ENCODE measurements around the gene GRK5.

Gene GRK5

DNA sequence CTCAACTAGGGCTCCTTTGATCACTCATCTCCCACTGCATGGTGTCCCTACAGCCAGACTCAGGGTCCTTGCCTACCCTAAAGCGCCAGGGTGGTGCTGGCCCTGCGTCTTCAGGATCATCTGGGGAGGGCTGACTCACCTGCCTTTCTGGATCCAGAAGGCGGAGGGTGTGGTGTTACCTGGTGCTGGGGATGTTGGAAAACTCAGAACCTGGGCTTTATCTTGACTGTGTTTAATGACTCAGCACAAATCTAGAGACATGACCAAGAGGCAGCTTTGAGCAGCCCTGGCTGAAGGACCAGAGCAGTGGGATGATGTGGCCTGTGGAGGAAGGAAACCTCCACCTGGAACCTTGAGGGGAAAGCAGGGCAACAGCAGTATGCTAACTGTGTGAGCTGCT, 96.5 kb downstream of the GRK5 start:
- no peak for DNase-seq

DNA sequence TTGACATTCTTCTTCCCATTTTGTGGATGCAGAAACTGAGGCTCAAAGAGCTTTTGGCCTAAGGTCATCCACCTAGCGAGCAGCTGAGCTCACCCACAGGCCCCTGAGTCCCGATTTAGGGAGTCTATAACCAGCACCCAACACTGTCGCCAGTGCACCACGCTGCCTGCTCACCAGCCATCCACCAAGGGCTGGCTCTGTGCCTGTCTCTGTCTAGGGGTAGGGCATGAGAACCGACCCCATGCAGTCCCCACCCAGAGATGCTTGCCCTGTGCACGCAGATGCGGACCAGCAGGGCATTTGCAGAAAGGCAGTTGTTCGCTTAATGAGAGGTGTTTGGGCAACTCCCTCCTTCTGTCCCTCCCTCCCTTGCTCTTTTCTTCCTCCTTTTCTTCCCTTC, 97.2 kb downstream of the GRK5 start:
- no peak for DNase-seq

DNA sequence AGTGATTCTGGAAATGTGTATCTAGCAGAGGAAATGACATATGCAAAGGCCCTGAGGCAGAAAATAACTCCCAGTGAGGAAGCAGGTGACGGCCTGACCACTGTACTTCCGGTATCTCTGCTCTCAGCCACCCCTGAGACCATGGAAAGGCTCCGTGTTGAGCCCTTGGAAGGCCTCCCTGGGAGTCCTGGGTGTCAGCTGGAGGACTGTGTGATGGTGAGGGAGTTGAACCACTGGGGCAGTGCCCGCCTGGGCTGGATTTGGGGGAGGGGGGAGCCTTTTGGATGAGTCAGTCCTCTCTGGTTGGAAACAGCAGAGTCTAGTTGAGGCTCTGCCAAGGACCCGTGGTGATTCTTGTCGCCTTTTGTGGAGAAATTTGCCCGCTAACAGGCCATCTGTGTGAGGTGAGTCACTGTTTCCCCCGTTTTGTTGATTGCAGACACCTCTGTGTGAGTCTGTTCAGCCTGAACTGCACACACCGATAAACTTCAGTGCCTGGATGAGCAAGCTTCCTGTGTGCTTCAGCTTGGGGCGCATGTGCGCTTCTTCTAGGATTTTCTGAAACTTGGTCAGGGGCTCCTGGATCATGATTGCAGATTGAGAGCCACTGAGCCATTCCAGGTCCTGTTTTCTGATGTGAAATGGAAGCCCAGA, 98.6 kb downstream of the GRK5 start:
- DNase-seq = no peak

DNA sequence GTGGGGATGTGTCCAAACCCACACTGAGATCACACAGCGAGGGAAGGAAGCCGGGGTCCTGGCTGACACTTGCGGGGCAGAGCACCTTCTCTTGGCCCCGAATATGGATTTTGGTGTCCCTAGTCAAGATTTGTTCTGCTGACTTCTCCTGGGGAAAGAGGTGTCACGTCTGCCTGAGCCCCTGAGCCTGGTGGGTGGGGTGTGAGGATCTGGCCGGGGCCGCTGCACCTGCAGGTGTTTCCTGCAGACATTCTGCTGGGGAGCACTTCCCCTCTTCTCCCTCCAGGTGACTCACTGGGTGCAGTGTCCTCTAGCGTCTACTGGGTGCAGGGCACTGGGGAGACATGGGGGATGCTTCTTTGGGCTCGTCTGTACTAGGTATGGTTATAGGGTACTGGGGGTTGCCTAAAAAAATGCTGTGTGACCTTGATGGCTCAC, 99.2 kb downstream of the GRK5 start:
- DNase-seq = no peak

DNA sequence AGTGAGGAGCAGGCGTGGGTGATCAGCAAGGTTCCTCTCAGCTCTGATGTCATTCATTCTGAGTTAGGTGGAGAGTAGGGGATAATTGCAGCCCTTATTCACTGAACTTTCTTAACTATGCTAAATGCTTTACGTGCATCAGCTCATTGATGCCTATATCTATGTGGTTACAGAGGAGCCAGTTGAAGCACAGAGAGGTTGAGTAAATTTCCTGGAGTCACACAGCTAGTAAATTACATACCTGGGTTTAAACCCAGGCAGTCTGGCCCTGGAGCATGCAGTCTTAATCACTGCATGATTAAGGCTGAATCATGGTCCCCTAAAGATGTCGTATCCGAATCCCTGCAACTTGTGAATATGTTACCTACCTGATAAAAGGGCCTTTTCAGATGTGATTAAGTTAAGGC, 99.6 kb downstream of the GRK5 start:
- DNase-seq = no peak

DNA sequence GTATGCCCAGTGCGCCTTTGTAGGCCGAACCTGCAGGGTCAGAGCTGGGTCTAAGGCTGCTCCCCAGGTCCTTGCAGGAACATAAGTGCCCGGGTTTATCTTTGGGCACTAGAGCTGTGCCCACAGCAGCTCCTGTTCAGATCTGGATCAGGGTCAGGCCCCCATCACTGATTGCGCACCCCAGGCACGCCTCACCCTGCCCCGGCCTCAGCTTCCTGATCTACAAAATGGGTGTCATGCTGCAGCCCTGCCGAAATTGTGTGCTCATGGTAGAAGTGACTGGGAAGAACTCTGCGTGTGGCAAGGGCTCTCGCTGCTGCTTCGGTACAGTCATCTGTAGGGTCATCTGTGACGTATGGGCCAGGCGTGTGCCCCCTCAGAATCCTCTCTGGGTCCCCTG, 100.7 kb downstream of the GRK5 start:
- no peak for DNase-seq

DNA sequence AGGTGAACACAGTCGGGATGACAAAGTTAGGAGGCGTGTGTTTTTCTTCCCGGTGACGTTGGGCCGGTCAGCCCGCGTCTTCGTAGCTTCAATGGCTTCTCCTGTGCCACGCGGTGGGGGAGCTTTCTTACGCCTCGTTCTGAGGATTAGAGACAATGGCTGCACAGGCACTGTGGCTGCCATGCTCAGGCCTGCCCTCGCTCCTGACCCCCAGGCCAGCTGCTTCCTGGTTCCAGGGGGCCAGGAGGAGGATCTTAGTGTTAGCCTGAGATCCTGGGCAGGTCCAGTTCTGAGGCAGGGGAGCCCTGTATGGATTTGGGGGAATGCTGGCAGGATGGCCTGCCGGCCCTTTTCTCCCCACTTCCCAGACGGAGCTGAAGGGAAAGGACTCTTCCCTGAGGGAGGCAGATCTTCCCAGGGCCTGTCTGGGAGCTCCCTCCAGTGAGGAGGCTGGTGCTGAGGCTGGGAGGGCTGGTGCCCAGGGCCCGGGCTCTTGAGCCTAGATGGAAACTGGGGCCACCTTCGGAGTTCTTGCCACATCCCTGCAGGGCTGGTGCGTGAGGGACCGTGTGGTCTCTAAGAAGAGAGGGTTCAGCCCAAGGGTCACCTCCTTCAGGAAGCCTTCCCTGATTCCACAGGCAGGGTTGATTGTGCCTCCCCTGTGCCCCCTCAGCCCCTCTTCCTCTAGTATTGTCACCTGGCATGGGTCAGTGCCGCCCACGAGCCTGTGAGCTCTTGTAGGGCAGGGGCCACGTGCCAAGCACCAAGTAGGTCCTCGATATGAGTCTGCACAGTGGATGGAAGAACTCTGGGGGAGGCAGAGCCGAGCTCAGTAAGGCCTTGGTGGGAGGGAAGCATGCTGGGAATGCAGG, 101.4 kb downstream of the GRK5 start:
- DNase-seq = no peak

DNA sequence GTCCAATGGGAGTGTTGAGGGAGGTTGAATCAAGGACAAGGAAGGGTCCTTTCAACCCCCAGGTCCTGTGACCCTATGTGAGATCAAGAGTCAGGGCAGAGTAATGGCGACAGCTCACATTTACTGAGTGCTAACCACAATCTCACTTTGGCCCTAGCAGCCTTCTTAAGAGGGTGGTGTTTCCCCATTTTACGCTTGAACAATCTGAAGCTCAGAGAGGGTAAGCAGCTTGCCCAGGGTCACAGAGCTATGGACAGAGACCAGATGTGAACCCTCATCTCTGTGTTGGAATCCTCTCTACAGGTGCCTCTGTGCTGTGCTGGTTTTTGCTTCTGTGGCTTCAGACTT, 102.0 kb downstream of the GRK5 start:
- DNase-seq = no peak

DNA sequence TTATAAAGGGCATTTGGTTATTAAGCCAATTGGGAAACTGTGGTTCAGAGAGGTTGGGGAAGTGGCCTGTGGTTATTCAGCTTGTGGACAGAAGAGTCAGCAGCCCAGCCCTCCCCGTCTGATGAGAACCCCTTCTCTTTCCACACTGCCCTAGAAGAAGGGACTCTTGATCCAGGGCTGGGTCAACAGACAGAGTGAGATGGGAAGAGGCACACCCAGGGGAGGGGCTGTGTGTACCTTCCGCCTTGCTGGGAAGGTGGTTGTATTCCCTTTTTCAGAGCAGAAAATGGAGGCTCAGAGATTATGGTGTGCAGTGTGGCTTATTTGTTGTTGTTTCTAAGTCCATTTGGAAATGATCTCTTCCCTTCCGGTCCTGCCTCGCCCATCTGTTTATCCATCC, 103.4 kb downstream of the GRK5 start:
- no peak for DNase-seq

DNA sequence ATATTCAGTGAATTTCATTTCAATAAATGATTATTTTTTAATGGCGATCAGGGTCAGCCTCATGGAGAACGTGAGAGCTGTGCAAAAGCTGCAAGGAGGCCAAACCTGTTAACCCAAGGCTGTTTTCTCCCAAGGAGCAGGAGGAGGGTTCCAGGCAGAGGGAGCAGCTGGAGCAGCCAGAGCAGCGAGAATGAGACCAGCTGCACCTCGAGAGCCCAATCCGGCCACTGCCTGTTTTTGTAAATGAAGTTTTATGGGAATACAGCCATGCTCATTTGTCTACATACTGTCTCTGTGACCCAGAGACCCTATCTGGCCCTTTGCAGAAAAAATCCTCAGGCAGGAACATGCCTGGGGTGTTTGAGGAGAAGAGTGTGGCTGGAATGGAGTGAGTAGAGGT, 104.9 kb downstream of the GRK5 start:
- DNase-seq = no peak

DNA sequence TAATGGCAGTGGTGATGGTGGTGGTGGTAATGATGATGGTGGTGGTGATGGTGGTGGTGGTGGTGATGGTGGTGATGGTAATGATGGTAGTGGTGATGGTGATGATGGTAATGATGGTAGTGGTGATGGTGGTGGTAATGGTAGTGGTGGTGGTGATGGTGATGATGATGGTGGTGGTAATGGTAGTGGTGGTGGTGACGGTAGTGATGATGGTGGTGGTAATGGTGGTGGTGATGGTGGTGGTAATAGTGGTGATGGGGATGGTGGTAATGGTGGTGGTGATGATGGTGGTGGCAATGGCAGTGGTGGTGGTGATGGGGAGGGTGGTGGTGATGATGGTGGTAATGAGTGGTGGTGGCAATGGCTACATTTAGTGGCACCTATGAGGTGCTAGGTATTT, 105.7 kb downstream of the GRK5 start:
- no peak for DNase-seq

DNA sequence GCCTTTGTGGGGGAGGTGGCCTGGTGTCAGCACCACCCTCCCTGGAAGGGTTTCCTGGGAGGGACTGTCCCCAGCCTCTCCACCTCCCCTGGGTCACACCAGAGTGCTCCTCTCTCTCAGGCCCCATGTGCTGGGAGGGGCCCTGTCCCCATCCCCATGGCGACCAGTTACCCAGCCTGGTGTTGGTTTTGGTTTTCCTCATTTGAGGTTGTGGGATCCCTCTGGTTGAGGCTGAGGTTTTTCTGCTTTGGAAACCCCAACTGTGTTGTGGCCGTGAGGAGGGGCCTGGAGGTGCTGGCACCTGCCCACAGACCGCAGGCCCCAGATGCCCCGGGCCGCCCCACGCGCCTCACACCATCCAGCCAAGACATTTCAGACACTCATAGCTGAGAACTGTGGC, 106.3 kb downstream of the GRK5 start:
- DNase-seq = no peak

DNA sequence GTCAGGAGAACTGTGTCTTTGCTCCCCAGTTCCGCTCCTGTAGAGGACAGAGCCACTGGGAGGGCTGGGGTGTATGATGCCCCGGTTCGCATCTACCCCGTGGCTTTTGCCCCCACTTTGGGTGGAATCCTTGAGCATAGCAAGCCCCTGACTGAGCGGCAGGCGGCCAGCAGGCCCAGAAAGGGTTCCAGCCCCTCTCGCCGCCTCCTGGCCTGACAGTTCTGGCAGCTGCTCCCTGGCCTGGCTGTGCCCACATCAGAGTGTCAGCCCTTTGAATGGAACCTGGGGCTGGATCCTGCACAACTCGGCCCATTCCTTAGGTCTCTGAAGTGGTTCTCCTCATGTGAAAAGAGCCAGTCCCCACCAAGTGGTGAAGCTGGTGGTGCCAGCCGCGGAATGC, 106.7 kb downstream of the GRK5 start:
- no peak for DNase-seq

DNA sequence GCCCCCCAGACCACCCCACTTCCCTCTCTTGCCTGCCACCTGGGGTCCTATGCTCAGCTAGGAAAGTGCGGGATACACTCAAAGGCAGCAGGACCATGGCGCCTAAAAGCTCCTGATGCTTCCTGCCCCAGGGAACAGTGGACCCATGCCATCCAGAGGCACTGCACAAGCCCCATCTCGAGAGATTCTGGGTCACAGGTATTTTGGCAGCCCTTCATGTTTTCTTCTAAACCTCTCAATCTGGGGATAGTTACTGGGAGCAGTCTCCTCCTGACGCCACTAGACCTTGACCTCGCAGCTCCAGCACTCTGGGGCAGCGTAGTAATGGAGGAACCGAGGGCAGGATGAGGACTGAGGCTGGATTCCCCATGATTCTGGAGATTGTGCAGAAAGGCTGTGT, 107.1 kb downstream of the GRK5 start:
- DNase-seq = no peak

DNA sequence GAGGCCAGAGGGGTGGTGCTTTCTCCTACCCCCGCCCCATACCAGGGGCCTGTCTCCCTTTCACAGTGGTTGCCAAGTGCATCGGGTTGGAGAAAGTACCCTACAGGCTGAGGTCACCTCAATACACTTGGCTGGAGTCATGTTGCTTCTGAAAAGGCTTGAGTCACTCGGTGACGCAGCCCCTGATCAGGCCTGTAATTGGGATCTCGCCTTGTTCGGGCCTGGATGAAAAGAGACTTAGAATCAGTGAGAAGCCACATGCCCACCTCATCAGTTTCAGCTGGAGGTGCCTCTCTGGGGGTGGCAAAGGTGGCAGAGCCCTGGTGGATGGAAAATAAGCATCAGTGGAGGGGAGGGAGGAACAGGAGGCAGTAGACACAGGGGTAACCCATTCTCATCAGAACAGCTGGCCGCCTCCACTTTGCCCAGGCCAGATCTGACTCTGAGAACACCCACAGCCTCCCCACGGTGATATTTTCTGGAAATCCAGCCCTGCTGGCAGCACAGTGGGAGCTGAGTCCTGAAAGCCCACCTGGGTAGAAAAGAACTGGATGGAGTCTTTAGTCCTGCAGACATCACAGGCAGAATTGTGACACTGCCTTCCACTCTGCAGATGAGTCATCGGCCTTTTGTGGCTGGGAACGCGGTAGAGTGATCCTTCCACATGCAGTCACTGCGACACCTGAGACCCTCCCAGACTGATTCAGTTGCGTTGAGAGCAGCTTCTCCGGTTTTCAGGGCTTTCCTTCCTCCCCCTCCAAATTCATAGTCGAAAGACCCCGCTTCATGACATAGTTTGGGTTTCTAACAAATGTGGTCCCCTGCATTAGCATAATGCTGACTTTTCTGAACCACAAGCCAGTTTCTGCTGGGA, 108.0 kb downstream of the GRK5 start:
- DNase-seq = no peak

DNA sequence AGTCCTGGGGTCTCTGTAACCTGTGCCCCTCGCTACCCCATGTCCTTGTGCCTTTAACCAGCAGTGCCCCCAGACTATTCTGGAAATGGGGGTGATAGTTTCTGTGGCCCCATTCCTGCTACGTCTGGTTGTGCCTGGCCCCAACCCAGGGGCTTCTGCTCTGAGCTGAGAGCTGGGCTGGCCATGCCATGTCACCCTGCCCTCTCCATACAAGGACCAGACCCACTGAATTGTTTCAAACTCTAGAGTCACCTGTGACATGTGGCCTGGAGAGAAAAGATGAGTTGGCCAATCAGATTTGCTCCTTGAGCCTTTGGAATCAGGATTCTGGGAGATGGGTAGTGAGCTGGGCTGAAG, 108.6 kb downstream of the GRK5 start:
- DNase-seq = no peak

DNA sequence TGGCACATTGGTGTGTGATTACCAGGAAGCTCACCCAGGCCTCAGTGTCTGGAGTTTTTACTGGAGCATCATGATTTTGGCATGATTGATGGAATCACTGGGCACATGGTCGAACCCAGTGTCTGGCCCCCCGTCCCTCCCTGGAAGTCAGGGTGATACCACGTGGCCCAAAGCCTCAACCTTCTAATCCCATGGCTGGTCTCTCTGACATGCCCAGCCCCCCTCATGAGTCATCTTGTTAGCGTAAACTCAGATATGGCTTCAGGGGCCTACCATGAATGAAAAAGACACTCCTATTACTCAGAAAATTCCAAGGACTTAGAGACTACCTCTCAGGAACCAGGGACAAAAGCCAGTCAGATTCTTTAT, 109.3 kb downstream of the GRK5 start:
- no peak for DNase-seq

DNA sequence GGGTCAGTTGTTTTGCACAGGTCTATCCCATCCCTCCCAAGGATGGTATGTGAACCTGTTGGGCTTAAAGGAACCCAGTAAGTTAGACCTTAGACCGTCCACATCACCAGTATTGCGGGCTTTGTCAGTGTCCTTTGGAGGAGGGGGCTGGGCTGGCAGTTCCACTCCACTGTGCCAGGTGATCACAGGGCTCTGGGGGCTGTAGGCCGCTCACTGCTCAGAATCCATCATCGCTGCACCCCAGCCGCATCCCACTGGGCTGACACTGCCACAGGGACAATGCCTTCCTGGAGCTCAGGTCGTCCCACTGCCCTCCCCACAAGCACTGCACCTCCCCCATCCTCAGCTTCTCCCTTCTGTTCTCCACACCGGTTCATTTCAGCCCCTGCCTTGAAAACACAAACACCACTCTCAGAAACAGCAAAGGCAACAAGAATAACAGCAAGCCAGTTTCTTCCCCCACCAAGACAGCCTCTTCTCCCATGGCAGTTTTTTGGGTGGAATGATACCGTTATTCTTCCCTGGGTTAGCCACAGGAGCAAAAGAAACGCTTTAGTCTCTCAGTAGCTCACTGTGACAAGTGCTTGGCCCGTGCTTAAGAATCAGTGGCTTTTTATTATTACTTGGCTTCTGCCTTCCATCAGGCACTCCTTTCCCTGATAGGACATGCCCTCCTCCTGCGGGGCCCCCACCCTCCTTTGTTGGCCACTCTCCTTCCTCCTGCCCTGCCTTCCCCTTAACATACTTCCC, 111.2 kb downstream of the GRK5 start:
- no peak for DNase-seq

DNA sequence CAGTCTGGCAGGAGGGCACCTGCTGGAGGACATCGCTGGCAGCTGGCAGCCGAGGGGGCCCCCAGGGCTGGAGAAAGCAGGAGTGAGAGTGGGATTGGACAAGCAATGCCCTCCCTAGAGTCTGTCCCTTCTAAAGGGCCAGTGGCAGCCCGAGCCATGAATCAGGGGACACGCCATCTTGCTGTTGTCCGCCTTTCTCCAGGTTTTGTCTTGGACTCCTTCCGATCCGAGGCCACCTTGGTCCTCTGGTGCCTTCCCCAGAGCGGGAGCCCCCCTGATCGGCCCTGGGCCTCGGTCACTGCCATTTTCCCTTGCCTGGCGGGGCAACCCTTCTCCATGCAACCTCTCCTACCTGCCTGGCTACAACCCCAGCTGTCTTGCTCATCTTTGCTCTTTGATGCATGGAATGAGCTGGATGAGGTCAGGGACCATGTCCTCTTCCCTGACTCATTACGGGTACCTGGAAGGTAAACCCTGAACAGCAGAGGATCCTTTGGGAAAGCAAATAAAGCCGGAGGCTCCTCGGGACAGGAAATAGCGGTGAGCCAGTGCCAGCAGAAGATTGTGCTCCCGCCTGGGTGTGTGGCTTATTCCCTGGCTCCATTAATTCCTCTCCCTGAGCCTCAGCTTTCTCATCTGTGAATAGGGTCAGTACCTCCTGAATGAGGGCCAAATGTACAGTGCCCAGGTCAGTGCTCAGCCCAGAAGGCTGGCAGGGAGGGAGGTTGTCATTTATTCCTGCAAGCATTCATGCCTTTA, 112.0 kb downstream of the GRK5 start:
- no peak for DNase-seq

DNA sequence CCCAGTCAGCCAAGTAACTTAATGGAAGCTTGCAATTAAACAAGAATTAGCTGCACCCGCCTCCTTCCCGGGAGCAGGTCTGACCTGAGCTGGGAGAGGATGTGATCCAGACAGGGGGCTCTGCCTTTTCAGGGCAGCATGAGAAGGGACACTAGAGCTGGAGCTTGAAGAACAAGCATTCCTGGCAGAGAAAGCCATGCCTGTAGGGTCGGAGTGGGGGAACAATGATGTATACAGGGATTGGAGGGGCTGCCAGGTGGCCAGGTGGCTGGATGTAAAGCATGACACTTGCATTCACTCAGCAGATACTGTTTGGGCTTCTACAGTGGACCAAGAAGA, 112.5 kb downstream of the GRK5 start:
- DNase-seq = no peak

DNA sequence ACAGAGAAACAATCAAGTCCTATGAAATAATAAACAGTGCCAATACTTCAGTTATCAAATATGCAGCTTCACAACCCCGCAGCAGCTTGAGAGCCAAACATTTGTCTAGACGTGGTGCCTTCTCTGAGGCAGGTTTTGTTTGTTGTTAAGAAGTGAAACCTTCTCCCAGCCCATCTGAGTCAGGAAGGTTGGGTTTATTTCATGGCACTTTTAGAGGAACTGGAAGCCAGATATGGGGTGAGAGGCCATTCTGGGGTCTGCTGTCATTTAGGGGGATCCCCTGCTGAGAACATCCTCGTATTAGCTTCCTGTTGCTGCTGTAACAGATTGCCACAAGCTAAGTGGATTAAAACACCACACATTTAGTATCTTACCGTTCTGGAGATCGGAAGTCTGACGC, 113.6 kb downstream of the GRK5 start:
- no peak for DNase-seq
